K562 (cell line): ENCODE results near the gene AAGAB. TPM values are rescaled to one million over a fixed set of nuclear protein-coding genes. Genes with fewer than 3 reads are reported as not detected.

ENCODE experiments used
- ASH1L ChIP-seq: fragments of 450-650 bp; IDR thresholded peaks from 2 replicates; pipeline ENCODE4 v1.6.1; 2018; ENCODE audit warnings: borderline replicate concordance, mild to moderate bottlenecking, low read depth; ENCODE audit not compliant: partially characterized antibody
- CCNT2 ChIP-seq: IDR thresholded peaks from 2 replicates; pipeline ENCODE4 v1.6.1; 2011; ENCODE audit warnings: borderline replicate concordance, low read depth, mild to moderate bottlenecking, moderate library complexity, mixed read lengths, low read length; ENCODE audit not compliant: insufficient read length; ENCODE audit errors: extremely low read depth
- FOXA3 ChIP-seq, 2 experiments: fragments of 450-650 bp in 1 of 2; sonication (generic) in 1 of 2; formaldehyde crosslinking; IDR thresholded peaks in 1 of 2; conservative IDR thresholded peaks in 1 of 2; 2 replicates each; pipeline versions ENCODE4 v1.4.0 to v1.8.0; 2020 to 2022; ENCODE audit warnings: mild to moderate bottlenecking in 2 of 2, missing genetic modification reagents in 1 of 2
- FOXM1 ChIP-seq, 2 experiments: fragments of 450-650 bp in 1 of 2; sonication (generic) in 1 of 2; formaldehyde crosslinking in 1 of 2; IDR thresholded peaks; 2 replicates each; pipeline versions ENCODE4 v1.6.1 to v1.9.0; 2017 to 2022; ENCODE audit warnings: low read depth in 2 of 2, mild to moderate bottlenecking in 2 of 2, missing genetic modification reagents in 1 of 2, moderate library complexity in 1 of 2
- HMG20B ChIP-seq: fragments of 250-450 bp; sonication (Bioruptor Pico); IDR thresholded peaks from 2 replicates; pipeline ENCODE4 v1.5.0; 2021; ENCODE audit warnings: mild to moderate bottlenecking
- HNRNPUL1 ChIP-seq: fragments of 200-400 bp; formaldehyde crosslinking; IDR thresholded peaks from 2 replicates; pipeline ENCODE4 v1.6.1; 2017; ENCODE audit warnings: low read length
- KDM1A ChIP-seq, 2 experiments: fragments of 450-650 bp; IDR thresholded peaks; 2 replicates each; pipeline ENCODE4 v1.6.1; 2016; ENCODE audit warnings: mild to moderate bottlenecking in 2 of 2
- L3MBTL2 ChIP-seq: fragments of 450-650 bp; IDR thresholded peaks from 2 replicates; pipeline ENCODE4 v1.6.1; 2016; ENCODE audit warnings: mild to moderate bottlenecking, moderate library complexity
- MAFG ChIP-seq: fragments of 450-650 bp; conservative IDR thresholded peaks from 2 replicates; pipeline ENCODE4 v1.6.1; 2016; ENCODE audit warnings: missing genetic modification characterization, missing compliant biosample characterization
- NCOA2 ChIP-seq, 2 experiments: fragments of 450-650 bp; IDR thresholded peaks; 2 replicates each; pipeline ENCODE4 v1.6.1; 2018; ENCODE audit warnings: mild to moderate bottlenecking in 2 of 2, moderate library complexity in 1 of 2; ENCODE audit not compliant: partially characterized antibody in 2 of 2
- PHB ChIP-seq: fragments of 250-450 bp; sonication (Bioruptor Pico); IDR thresholded peaks from 2 replicates; pipeline ENCODE4 v1.5.0; 2021
- PRMT5 ChIP-seq: sonication (generic); formaldehyde crosslinking; IDR thresholded peaks from 2 replicates; pipeline ENCODE4 v1.5.0; 2020; ENCODE audit warnings: missing genetic modification reagents
- PTRF ChIP-seq: fragments of 450-650 bp; IDR thresholded peaks from 2 replicates; pipeline ENCODE4 v1.6.1; 2016; ENCODE audit warnings: mild to moderate bottlenecking, missing genetic modification characterization, missing compliant biosample characterization
- RBM17 ChIP-seq: fragments of 200-400 bp; formaldehyde crosslinking; IDR thresholded peaks from 2 replicates; pipeline ENCODE4 v1.6.1; 2017; ENCODE audit warnings: low read depth, mild to moderate bottlenecking, low read length, borderline replicate concordance
- RFX5 ChIP-seq: IDR thresholded peaks from 2 replicates; pipeline ENCODE4 v1.6.1; 2011; ENCODE audit warnings: low read depth, mild to moderate bottlenecking, improper control_type of control experiment, low read length
- SIN3A ChIP-seq, 2 experiments: fragments of 150-350 bp in 1 of 2; IDR thresholded peaks; 2 replicates each; pipeline ENCODE4 v1.6.1; 2011 to 2016; ENCODE audit warnings: borderline replicate concordance in 2 of 2, low read depth in 2 of 2, low read length in 2 of 2, mild to moderate bottlenecking in 2 of 2, moderate library complexity in 2 of 2; ENCODE audit not compliant: control insufficient read depth in 1 of 2
- SIN3B ChIP-seq: fragments of 450-650 bp; IDR thresholded peaks from 2 replicates; pipeline ENCODE4 v1.6.1; 2017; ENCODE audit warnings: low read depth, mild to moderate bottlenecking, moderate library complexity
- TAL1 ChIP-seq: fragments of 450-650 bp; IDR thresholded peaks from 2 replicates; pipeline ENCODE4 v1.6.1; 2016; ENCODE audit warnings: mild to moderate bottlenecking
- ZBTB33 ChIP-seq: sonication (generic); formaldehyde crosslinking; IDR thresholded peaks from 2 replicates; pipeline ENCODE4 v1.8.1; 2023; ENCODE audit warnings: mild to moderate bottlenecking, missing genetic modification reagents
- ZC3H8 ChIP-seq: fragments of 450-650 bp; IDR thresholded peaks from 2 replicates; pipeline ENCODE4 v1.6.1; 2017
- ZNF175 ChIP-seq: fragments of 200-800 bp; sonication (Bioruptor generic); IDR thresholded peaks from 2 replicates; pipeline ENCODE4 v1.6.1; 2016; ENCODE audit warnings: low read depth, mild to moderate bottlenecking, missing genetic modification characterization, missing compliant biosample characterization
- ZNF347 ChIP-seq: fragments of 450-650 bp; formaldehyde crosslinking; IDR thresholded peaks from 2 replicates; pipeline ENCODE4 v1.4.0; 2020; ENCODE audit warnings: low read depth, mild to moderate bottlenecking, moderate library complexity
- ZNF77 ChIP-seq: fragments of 250-450 bp; sonication (Bioruptor Pico); IDR thresholded peaks from 2 replicates; pipeline ENCODE4 v1.5.0; 2020
- ZNF830 ChIP-seq: fragments of 250-450 bp; sonication (Bioruptor Pico); IDR thresholded peaks from 2 replicates; pipeline ENCODE4 v1.5.0; 2021; ENCODE audit warnings: mild to moderate bottlenecking
- polyA plus RNA-seq, 8 experiments: library from polyadenylated mRNA; depleted of rRNA in 4 of 8; stranded (reverse) in 5 of 8; unstranded in 3 of 8; fragments of >200 nt; fragmentation: Nextera tagmentation in 2 of 8; fragmentation: Illumina TruSeq in 1 of 8; extraction: Ambion mirVana in 2 of 8; extraction: Trizol in 1 of 8; gene quantifications; 2 replicates each; pipeline versions ENCODE4 v1.2.1 to v1.2.3, GENCODE V29; 2011 to 2014; ENCODE audit warnings: inconsistent platforms in 1 of 8, missing spikeins in 1 of 8
- total RNA-seq, 7 experiments: library from RNA; depleted of rRNA in 6 of 7; stranded (reverse); fragments of >200 nt in 6 of 7; fragmentation: Illumina TruSeq in 2 of 7; extraction: Trizol in 2 of 7; gene quantifications; 2 replicates each; pipeline versions ENCODE4 v1.2.1 to v1.2.3, GENCODE V29; 2011 to 2021; ENCODE audit warnings: low replicate concordance in 1 of 7
- TF ChIP-seq, protein P1 (sequence below), 2 experiments: fragments of 200-800 bp in 1 of 2; sonication (Bioruptor generic) in 1 of 2; sonication (generic) in 1 of 2; formaldehyde crosslinking in 1 of 2; IDR thresholded peaks in 1 of 2; conservative IDR thresholded peaks in 1 of 2; 2 replicates each; pipeline versions ENCODE4 v1.5.0 to v1.6.1; 2016 to 2020; ENCODE audit warnings: missing compliant biosample characterization in 1 of 2, missing genetic modification characterization in 1 of 2, missing genetic modification reagents in 1 of 2

AAGAB gene
- total and polyA plus RNA-seq, 9 of the 15 experiments (the other 6 are each of a cell fraction or from before 2014, with no cell fraction given) = 17.8 to 109 (median 58.3) TPM

- no peak for TF ChIP-seq MAFG (tag)
- TF ChIP-seq ASH1L = peak; percentile 82
- TF ChIP-seq, protein P1, sequence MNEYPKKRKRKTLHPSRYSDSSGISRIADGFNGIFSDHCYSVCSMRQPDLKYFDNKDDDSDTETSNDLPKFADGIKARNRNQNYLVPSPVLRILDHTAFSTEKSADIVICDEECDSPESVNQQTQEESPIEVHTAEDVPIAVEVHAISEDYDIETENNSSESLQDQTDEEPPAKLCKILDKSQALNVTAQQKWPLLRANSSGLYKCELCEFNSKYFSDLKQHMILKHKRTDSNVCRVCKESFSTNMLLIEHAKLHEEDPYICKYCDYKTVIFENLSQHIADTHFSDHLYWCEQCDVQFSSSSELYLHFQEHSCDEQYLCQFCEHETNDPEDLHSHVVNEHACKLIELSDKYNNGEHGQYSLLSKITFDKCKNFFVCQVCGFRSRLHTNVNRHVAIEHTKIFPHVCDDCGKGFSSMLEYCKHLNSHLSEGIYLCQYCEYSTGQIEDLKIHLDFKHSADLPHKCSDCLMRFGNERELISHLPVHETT (CRISPR knock-in tag; conservative IDR thresholded peaks at IDR 0.05 in 1 of 2, IDR thresholded peaks at IDR 0.05 in 1 of 2) = peak in 1 of 2 experiments; percentile 78; a peak in 2 of 4 replicates
- TF ChIP-seq SIN3B = peak; percentile 87
- TF ChIP-seq PRMT5 (CRISPR knock-in tag) = peak; percentile 21
- TF ChIP-seq ZBTB33 (CRISPR knock-in tag) = peak; percentile 78
- no peak for TF ChIP-seq ZNF347 (CRISPR knock-in tag)
- TF ChIP-seq NCOA2 (IDR thresholded peaks at IDR 0.05; ENCODE audit: partially characterized antibody in 2 of 2) = no peak
- TF ChIP-seq PHB (CRISPR knock-in tag) = no peak
- 0 out of 2 replicates have a peak, but pooled peaks have one; percentile 4 for TF ChIP-seq FOXM1 (IDR thresholded peaks at IDR 0.05; ENCODE audit: low read depth)
- TF ChIP-seq FOXM1 (CRISPR knock-in tag; IDR thresholded peaks at IDR 0.05; ENCODE audit: low read depth) = peak; percentile 73; the same call in 1 of the 2 replicates
- peak in 1 of 2 experiments; percentile 97 for TF ChIP-seq SIN3A (IDR thresholded peaks at IDR 0.05; ENCODE audit: borderline replicate concordance in 2 of 2, control insufficient read depth in 1 of 2, low read depth in 2 of 2, low read length in 2 of 2)
- TF ChIP-seq HMG20B = no peak
- no peak for TF ChIP-seq KDM1A (IDR thresholded peaks at IDR 0.05)
- no peak for TF ChIP-seq ZNF77 (CRISPR knock-in tag)
- no peak for TF ChIP-seq ZNF175 (CRISPR knock-in tag)
- TF ChIP-seq ZC3H8 = no peak
- no peak for TF ChIP-seq HNRNPUL1
- no peak for TF ChIP-seq TAL1
- no peak for TF ChIP-seq FOXA3 (CRISPR knock-in tag; conservative IDR thresholded peaks at IDR 0.05 in 1 of 2, IDR thresholded peaks at IDR 0.05 in 1 of 2)
- TF ChIP-seq PTRF (tag) = no peak
- TF ChIP-seq RBM17 = no peak
- peak; percentile 69 for TF ChIP-seq RFX5
- peak; percentile 92 for TF ChIP-seq L3MBTL2
- peak; percentile 89 for TF ChIP-seq CCNT2
- no peak for TF ChIP-seq ZNF830
Observed at GRCh38 chr15:67254238-67255175, at the start of gene AAGAB, which contains the start of gene IQCH (continued).
